GM21423 (cell line): Measurements from ENCODE around the gene UGCG.

Experiments used
- ATAC-seq: cut with Tn5 transposase; IDR thresholded peaks from one replicate; pipeline ENCODE4 v1.9.1; 2021; ENCODE audit warnings: mild to moderate bottlenecking, moderate library complexity; ENCODE audit not compliant: unreplicated experiment

UGCG gene

GRCh38 chr9:111917201-111917600 is 20.6 kb downstream of the UGCG start:
- no peak for ATAC-seq

GRCh38 chr9:111917980-111918379 is 21.4 kb downstream of the UGCG start:
- no peak for ATAC-seq

- no peak for ATAC-seq
Measured at GRCh38 chr9:111919875-111920274, 23.3 kb downstream of the UGCG start.

- ATAC-seq: no peak
Measured at GRCh38 chr9:111920531-111920930, 23.9 kb downstream of the UGCG start.

GRCh38 chr9:111922324-111923013 is 25.9 kb downstream of the UGCG start:
- no peak for ATAC-seq

GRCh38 chr9:111924281-111924680 is 27.7 kb downstream of the UGCG start:
- ATAC-seq: no peak

GRCh38 chr9:111925017-111925770 is 28.6 kb downstream of the UGCG start:
- no peak for ATAC-seq

GRCh38 chr9:111925784-111926183 is 29.2 kb downstream of the UGCG start:
- ATAC-seq: no peak

GRCh38 chr9:111926421-111926875 is 29.8 kb downstream of the UGCG start:
- peak; percentile 99 for ATAC-seq

- no peak for ATAC-seq
Measured at GRCh38 chr9:111928359-111928720, 31.7 kb downstream of the UGCG start.

- ATAC-seq: no peak
Measured at GRCh38 chr9:111934747-111935146, 38.1 kb downstream of the UGCG start.

GRCh38 chr9:111936391-111936790 is 39.8 kb downstream of the UGCG start:
- no peak for ATAC-seq

GRCh38 chr9:111937301-111937700 is 40.7 kb downstream of the UGCG start:
- ATAC-seq: no peak

GRCh38 chr9:111937781-111938426 is 41.3 kb downstream of the UGCG start:
- ATAC-seq: peak; percentile 74

- peak; percentile 6 for ATAC-seq
Measured at GRCh38 chr9:111938427-111938800, 41.8 kb downstream of the UGCG start.

- ATAC-seq: no peak
Measured at GRCh38 chr9:111939322-111939721, 42.7 kb downstream of the UGCG start.

GRCh38 chr9:111940697-111941096 is 44.1 kb downstream of the UGCG start:
- ATAC-seq: no peak

GRCh38 chr9:111943200-111943599 is 46.6 kb downstream of the UGCG start:
- no peak for ATAC-seq

GRCh38 chr9:111943746-111944145 is 47.1 kb downstream of the UGCG start:
- no peak for ATAC-seq

GRCh38 chr9:111944241-111944866 is 47.7 kb downstream of the UGCG start:
- no peak for ATAC-seq

- peak; percentile 81 for ATAC-seq
Measured at GRCh38 chr9:111945216-111945615, 48.6 kb downstream of the UGCG start.
